K562 (cell line): Measurements from ENCODE around the gene HOMEZ. TPM values are rescaled to one million over a fixed set of nuclear protein-coding genes. Genes with fewer than 3 reads are reported as not detected.

Source experiments
- BCL6 ChIP-seq: fragments of 250-450 bp; sonication (Bioruptor Pico); IDR thresholded peaks from 2 replicates; pipeline ENCODE4 v1.4.0; 2020
- BRD4 ChIP-seq: fragments of 200-600 bp; sonication (generic); IDR thresholded peaks from 2 replicates; pipeline ENCODE4 v1.6.1; 2017; ENCODE audit warnings: inconsistent platforms
- EZH2 ChIP-seq: IDR thresholded peaks from 2 replicates; pipeline ENCODE4 v1.6.1; 2012; ENCODE audit warnings: low read depth, mild to moderate bottlenecking, inconsistent platforms, low read length, borderline replicate concordance
- NFIX ChIP-seq: fragments of 250-450 bp; sonication (Bioruptor Pico); IDR thresholded peaks from 2 replicates; pipeline ENCODE4 v1.4.0; 2020; ENCODE audit warnings: low read depth, mild to moderate bottlenecking, moderate library complexity
- PHF20 ChIP-seq: fragments of 450-650 bp; IDR thresholded peaks from 2 replicates; pipeline ENCODE4 v1.6.1; 2018; ENCODE audit not compliant: partially characterized antibody
- POLR2H ChIP-seq: IDR thresholded peaks from 2 replicates; pipeline ENCODE4 v1.6.1; 2016; ENCODE audit warnings: missing genetic modification characterization, low read depth, mild to moderate bottlenecking, control low read depth, missing compliant biosample characterization, moderate library complexity
- RBM34 ChIP-seq: fragments of 200-400 bp; formaldehyde crosslinking; IDR thresholded peaks from 2 replicates; pipeline ENCODE4 v1.6.1; 2018; ENCODE audit warnings: low read length, borderline replicate concordance; ENCODE audit not compliant: insufficient read depth
- RCOR1 ChIP-seq, 2 experiments: IDR thresholded peaks; 2 replicates each; pipeline ENCODE4 v1.6.1; 2012; ENCODE audit warnings: low read depth in 2 of 2, low read length in 2 of 2, borderline replicate concordance in 1 of 2, improper control_type of control experiment in 1 of 2
- U2AF2 ChIP-seq: fragments of 200-400 bp; formaldehyde crosslinking; optimal IDR thresholded peaks from 2 replicates; pipeline ENCODE3; 2017; ENCODE audit warnings: low read depth, mild to moderate bottlenecking, low read length
- ZNF354B ChIP-seq: fragments of 250-450 bp; sonication (Bioruptor Pico); IDR thresholded peaks from 2 replicates; pipeline ENCODE4 v1.4.0; 2020
- polyA plus RNA-seq, 8 experiments: library from polyadenylated mRNA; depleted of rRNA in 4 of 8; stranded (reverse) in 5 of 8; unstranded in 3 of 8; fragments of >200 nt; fragmentation: Nextera tagmentation in 2 of 8; fragmentation: Illumina TruSeq in 1 of 8; extraction: Ambion mirVana in 2 of 8; extraction: Trizol in 1 of 8; gene quantifications; 2 replicates each; pipeline versions ENCODE4 v1.2.1 to v1.2.3, GENCODE V29; 2011 to 2014; ENCODE audit warnings: inconsistent platforms in 1 of 8, missing spikeins in 1 of 8
- total RNA-seq, 7 experiments: library from RNA; depleted of rRNA in 6 of 7; stranded (reverse); fragments of >200 nt in 6 of 7; fragmentation: Illumina TruSeq in 2 of 7; extraction: Trizol in 2 of 7; gene quantifications; 2 replicates each; pipeline versions ENCODE4 v1.2.1 to v1.2.3, GENCODE V29; 2011 to 2021; ENCODE audit warnings: low replicate concordance in 1 of 7
- TF ChIP-seq, protein P1 (sequence below): fragments of 250-450 bp; sonication (Bioruptor Pico); IDR thresholded peaks from 2 replicates; pipeline ENCODE4 v1.5.1; 2021; ENCODE audit warnings: mild to moderate bottlenecking
- TF ChIP-seq, protein P2 (sequence below): fragments of 450-650 bp; IDR thresholded peaks from 2 replicates; pipeline ENCODE4 v1.7.1; 2018; ENCODE audit warnings: mild to moderate bottlenecking, low read depth; ENCODE audit not compliant: partially characterized antibody
- TF ChIP-seq, protein P3 (sequence below): IDR thresholded peaks from 3 replicates; pipeline ENCODE4 v1.6.1; 2011; ENCODE audit warnings: borderline replicate concordance, mild to moderate bottlenecking; ENCODE audit not compliant: insufficient read length, insufficient read depth
- TF ChIP-seq, protein P4 (sequence below): IDR thresholded peaks from 2 replicates; pipeline ENCODE4 v1.6.1; 2011; ENCODE audit warnings: borderline replicate concordance, low read depth, mild to moderate bottlenecking, moderate library complexity, low read length; ENCODE audit not compliant: insufficient read depth, poor library complexity, severe bottlenecking

Gene HOMEZ
- total and polyA plus RNA-seq, 9 of the 15 experiments (the other 6 are each of a cell fraction or from before 2014, with no cell fraction given) = 3.0 to 30.2 (median 16.9) TPM

DNA sequence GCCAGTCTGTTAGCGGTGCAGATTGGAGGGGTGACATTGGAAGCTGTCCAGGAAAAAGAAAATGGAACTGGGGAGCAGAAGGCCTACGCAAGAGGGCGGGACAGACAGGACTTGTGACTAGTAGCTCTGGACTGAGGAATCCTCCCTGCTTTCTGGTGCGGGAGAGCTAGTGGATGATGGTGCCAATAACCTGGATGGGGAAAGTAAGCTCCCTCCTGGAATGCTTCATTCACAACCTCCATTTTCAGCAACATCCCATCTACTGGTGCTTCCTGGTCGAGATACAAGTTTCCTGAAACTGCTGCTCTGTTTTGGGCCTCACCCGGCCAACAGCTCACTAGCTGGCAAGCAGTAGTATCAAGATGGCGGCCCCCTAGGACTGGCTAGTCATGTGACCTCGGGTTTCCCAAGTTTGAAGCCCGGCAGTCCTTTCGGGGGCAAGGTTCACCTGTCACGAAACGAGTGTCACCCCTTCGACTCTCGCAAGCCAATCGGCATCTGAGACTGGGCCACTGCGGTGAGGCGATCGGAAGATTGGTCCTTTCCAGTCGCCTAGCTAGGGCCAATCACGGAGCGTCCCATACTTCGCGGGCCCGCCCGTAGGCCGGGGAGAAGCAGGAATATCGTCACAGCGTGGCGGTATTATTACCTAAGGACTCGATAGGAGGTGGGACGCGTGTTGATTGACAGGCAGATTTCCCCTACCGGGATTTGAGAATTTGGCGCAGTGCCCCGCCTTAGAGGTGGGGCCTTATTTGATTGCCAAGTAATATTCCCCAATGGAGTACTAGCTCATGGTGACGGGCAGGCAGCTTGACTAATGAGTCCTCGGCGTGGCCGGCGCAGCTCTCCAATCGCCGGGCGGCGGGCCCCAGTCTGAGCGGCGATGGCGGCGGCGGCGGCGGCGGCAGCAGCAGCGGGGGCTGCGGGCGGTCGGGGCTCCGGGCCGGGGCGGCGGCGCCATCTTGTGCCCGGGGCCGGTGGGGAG is 34.9 kb upstream of the HOMEZ start, which contains the start of gene PABPN1 (continued):
- TF ChIP-seq, protein P1, sequence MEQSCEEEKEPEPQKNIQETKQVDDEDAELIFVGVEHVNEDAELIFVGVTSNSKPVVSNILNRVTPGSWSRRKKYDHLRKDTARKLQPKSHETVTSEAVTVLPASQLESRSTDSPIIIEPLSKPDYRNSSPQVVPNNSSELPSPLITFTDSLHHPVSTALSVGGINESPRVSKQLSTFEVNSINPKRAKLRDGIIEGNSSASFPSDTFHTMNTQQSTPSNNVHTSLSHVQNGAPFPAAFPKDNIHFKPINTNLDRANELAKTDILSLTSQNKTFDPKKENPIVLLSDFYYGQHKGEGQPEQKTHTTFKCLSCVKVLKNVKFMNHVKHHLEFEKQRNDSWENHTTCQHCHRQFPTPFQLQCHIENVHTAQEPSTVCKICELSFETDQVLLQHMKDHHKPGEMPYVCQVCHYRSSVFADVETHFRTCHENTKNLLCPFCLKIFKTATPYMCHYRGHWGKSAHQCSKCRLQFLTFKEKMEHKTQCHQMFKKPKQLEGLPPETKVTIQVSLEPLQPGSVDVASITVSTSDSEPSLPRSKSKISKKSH (CRISPR knock-in tag) = no peak
- TF ChIP-seq RBM34 = no peak
- TF ChIP-seq PHF20 = peak; percentile 99
- no peak for TF ChIP-seq ZNF354B
- no peak for TF ChIP-seq EZH2
- TF ChIP-seq NFIX (CRISPR knock-in tag) = no peak
- no peak for TF ChIP-seq U2AF2
- TF ChIP-seq POLR2H (tag) = peak; percentile 89
- TF ChIP-seq, protein P2, sequence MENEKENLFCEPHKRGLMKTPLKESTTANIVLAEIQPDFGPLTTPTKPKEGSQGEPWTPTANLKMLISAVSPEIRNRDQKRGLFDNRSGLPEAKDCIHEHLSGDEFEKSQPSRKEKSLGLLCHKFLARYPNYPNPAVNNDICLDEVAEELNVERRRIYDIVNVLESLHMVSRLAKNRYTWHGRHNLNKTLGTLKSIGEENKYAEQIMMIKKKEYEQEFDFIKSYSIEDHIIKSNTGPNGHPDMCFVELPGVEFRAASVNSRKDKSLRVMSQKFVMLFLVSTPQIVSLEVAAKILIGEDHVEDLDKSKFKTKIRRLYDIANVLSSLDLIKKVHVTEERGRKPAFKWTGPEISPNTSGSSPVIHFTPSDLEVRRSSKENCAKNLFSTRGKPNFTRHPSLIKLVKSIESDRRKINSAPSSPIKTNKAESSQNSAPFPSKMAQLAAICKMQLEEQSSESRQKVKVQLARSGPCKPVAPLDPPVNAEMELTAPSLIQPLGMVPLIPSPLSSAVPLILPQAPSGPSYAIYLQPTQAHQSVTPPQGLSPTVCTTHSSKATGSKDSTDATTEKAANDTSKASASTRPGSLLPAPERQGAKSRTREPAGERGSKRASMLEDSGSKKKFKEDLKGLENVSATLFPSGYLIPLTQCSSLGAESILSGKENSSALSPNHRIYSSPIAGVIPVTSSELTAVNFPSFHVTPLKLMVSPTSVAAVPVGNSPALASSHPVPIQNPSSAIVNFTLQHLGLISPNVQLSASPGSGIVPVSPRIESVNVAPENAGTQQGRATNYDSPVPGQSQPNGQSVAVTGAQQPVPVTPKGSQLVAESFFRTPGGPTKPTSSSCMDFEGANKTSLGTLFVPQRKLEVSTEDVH = peak; percentile 77
- TF ChIP-seq, protein P3, sequence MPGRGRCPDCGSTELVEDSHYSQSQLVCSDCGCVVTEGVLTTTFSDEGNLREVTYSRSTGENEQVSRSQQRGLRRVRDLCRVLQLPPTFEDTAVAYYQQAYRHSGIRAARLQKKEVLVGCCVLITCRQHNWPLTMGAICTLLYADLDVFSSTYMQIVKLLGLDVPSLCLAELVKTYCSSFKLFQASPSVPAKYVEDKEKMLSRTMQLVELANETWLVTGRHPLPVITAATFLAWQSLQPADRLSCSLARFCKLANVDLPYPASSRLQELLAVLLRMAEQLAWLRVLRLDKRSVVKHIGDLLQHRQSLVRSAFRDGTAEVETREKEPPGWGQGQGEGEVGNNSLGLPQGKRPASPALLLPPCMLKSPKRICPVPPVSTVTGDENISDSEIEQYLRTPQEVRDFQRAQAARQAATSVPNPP = no peak
- TF ChIP-seq RCOR1 (IDR thresholded peaks at IDR 0.05; ENCODE audit: borderline replicate concordance in 1 of 2, low read depth in 2 of 2, low read length in 2 of 2) = peak in 1 of 2 experiments; percentile 42; a peak in 2 of 4 replicates
- peak; percentile 78; the same call in 1 of the 2 replicates for TF ChIP-seq BRD4
- TF ChIP-seq, protein P4, sequence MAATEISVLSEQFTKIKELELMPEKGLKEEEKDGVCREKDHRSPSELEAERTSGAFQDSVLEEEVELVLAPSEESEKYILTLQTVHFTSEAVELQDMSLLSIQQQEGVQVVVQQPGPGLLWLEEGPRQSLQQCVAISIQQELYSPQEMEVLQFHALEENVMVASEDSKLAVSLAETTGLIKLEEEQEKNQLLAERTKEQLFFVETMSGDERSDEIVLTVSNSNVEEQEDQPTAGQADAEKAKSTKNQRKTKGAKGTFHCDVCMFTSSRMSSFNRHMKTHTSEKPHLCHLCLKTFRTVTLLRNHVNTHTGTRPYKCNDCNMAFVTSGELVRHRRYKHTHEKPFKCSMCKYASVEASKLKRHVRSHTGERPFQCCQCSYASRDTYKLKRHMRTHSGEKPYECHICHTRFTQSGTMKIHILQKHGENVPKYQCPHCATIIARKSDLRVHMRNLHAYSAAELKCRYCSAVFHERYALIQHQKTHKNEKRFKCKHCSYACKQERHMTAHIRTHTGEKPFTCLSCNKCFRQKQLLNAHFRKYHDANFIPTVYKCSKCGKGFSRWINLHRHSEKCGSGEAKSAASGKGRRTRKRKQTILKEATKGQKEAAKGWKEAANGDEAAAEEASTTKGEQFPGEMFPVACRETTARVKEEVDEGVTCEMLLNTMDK = no peak
- no peak for TF ChIP-seq BCL6 (CRISPR knock-in tag)
